IMR-90 (cell line): ENCODE data around the gene H3-3A. TPM values are rescaled to one million over a fixed set of nuclear protein-coding genes. Genes with fewer than 3 reads are reported as not detected.

Source experiments
- ATAC-seq: fragments of 200-7000 bp; cut with Tn5 transposase; 2 replicates; pipeline ENCODE4 v1.9.1; 2020; ENCODE audit warnings: low read depth, mild to moderate bottlenecking, moderate library complexity
- BruUV-seq: library from RNA; stranded (reverse); fragments of 400-500 nt; replicated peaks from 2 replicates; lab custom pipeline; 2021; lab: Mats Ljungman, UMichigan
- CTCF ChIA-PET: fragments of 300-600 bp; formaldehyde crosslinking; extraction: SDS; loops from one replicate; lab custom pipeline; 2021; ENCODE audit warnings: antibody characterized with exemption; lab: Yijun Ruan, JAX
- POLR2A ChIA-PET: fragments of 300-600 bp; sonication (Branson Sonifier 250); formaldehyde crosslinking; loops from one replicate; lab custom pipeline; 2022; ENCODE audit warnings: antibody characterized with exemption; ENCODE audit not compliant: unreplicated experiment; lab: Charles Lee
- DNase-seq: peaks from one replicate; pipeline ENCODE4 v3.0.0; 2013
- H2AFZ ChIP-seq: replicated peaks from 2 replicates; pipeline ENCODE3; 2013; ENCODE audit warnings: low read length, mild to moderate bottlenecking; ENCODE audit not compliant: poor library complexity
- H2AK5ac ChIP-seq: 2 replicates; pipeline ENCODE4 v1.6.1; 2013; ENCODE audit warnings: low read depth, low read length, inconsistent platforms
- H2AK9ac ChIP-seq: replicated peaks from 2 replicates; pipeline ENCODE3; 2013; ENCODE audit warnings: mild to moderate bottlenecking, low read depth, low read length, moderate library complexity; ENCODE audit not compliant: poor library complexity
- H2BK120ac ChIP-seq: 2 replicates; pipeline ENCODE4 v1.6.1; 2013; ENCODE audit warnings: low read depth, low read length, inconsistent platforms
- H2BK15ac ChIP-seq: 3 replicates; pipeline ENCODE4 v1.6.1; 2013; ENCODE audit warnings: low read depth, low read length, inconsistent platforms
- H2BK20ac ChIP-seq: 2 replicates; pipeline ENCODE4 v1.6.1; 2013; ENCODE audit warnings: low read depth, mild to moderate bottlenecking, inconsistent platforms, low read length, moderate library complexity
- H2BK5ac ChIP-seq: 2 replicates; pipeline ENCODE4 v1.6.1; 2013; ENCODE audit warnings: mild to moderate bottlenecking, low read depth, low read length, inconsistent platforms; ENCODE audit not compliant: poor library complexity, severe bottlenecking
- H3K14ac ChIP-seq: replicated peaks from 2 replicates; pipeline ENCODE4 v1.6.1; 2013; ENCODE audit warnings: low read depth, low read length, inconsistent platforms
- H3K18ac ChIP-seq: 2 replicates; pipeline ENCODE4 v1.6.1; 2013; ENCODE audit warnings: low read depth, low read length, control low read depth
- H3K23ac ChIP-seq: 2 replicates; pipeline ENCODE4 v1.6.1; 2013; ENCODE audit warnings: low read depth, low read length, inconsistent platforms
- H3K27ac ChIP-seq: 2 replicates; pipeline ENCODE4 v1.5.1; 2013; ENCODE audit warnings: mild to moderate bottlenecking, control low read depth, low read length; ENCODE audit not compliant: insufficient read depth
- H3K27me3 ChIP-seq: 2 replicates; pipeline ENCODE4 v1.6.1; 2013; ENCODE audit warnings: low read length; ENCODE audit not compliant: control insufficient read depth, insufficient read depth
- H3K36me3 ChIP-seq: 2 replicates; pipeline ENCODE4 v1.6.1; 2013; ENCODE audit warnings: low read length, mixed read lengths; ENCODE audit not compliant: control insufficient read depth, insufficient read depth
- H3K4ac ChIP-seq: 2 replicates; pipeline ENCODE4 v1.6.1; 2013; ENCODE audit warnings: low read depth, low read length, inconsistent platforms
- H3K4me1 ChIP-seq: 2 replicates; pipeline ENCODE4 v1.6.1; 2013; ENCODE audit warnings: low read length, mixed read lengths; ENCODE audit not compliant: control insufficient read depth, insufficient read depth
- H3K4me2 ChIP-seq: 2 replicates; pipeline ENCODE4 v1.6.1; 2013; ENCODE audit warnings: low read depth, mild to moderate bottlenecking, control low read depth, low read length, moderate library complexity
- H3K4me3 ChIP-seq: 2 replicates; pipeline ENCODE4 v1.5.1; 2013; ENCODE audit warnings: low read depth, mild to moderate bottlenecking, control low read depth, low read length, moderate library complexity; ENCODE audit not compliant: insufficient read depth
- H3K56ac ChIP-seq: 2 replicates; pipeline ENCODE4 v1.6.1; 2013; ENCODE audit warnings: low read length, inconsistent platforms; ENCODE audit not compliant: insufficient read depth; ENCODE audit errors: extremely low read depth
- H3K79me1 ChIP-seq, 2 experiments: 2 replicates each; pipeline ENCODE4 v1.6.1; 2013; ENCODE audit warnings: low read length in 2 of 2, inconsistent platforms in 1 of 2, low read depth in 1 of 2
- H3K9ac ChIP-seq: 2 replicates; pipeline ENCODE4 v1.6.1; 2013; ENCODE audit warnings: low read depth, low read length, control low read depth
- H3K9me1 ChIP-seq: 2 replicates; pipeline ENCODE4 v1.6.1; 2013; ENCODE audit warnings: low read length, inconsistent platforms; ENCODE audit not compliant: insufficient read depth
- H3K9me3 ChIP-seq: 2 replicates; pipeline ENCODE4 v1.6.1; 2013; ENCODE audit warnings: low read length; ENCODE audit not compliant: control insufficient read depth, insufficient read depth
- H4K20me1 ChIP-seq: 2 replicates; pipeline ENCODE4 v1.6.1; 2013; ENCODE audit warnings: low read length, inconsistent platforms; ENCODE audit not compliant: insufficient read depth
- H4K5ac ChIP-seq: 2 replicates; pipeline ENCODE4 v1.6.1; 2013; ENCODE audit warnings: mild to moderate bottlenecking, low read depth, low read length, control low read depth
- H4K8ac ChIP-seq, 2 experiments: 2 replicates each; pipeline ENCODE4 v1.6.1; 2013; ENCODE audit warnings: low read depth in 2 of 2, low read length in 2 of 2, control low read depth in 1 of 2, inconsistent platforms in 1 of 2
- H4K91ac ChIP-seq: 2 replicates; pipeline ENCODE4 v1.6.1; 2013; ENCODE audit warnings: low read depth, low read length, inconsistent platforms; ENCODE audit not compliant: insufficient read depth
- BHLHE40 ChIP-seq: fragments of 150-350 bp; IDR thresholded peaks from 2 replicates; pipeline ENCODE4 v1.6.1; 2016; ENCODE audit warnings: mild to moderate bottlenecking, low read depth, low read length
- CEBPB ChIP-seq: IDR thresholded peaks from 2 replicates; pipeline ENCODE4 v1.6.1; 2012; ENCODE audit warnings: low read depth, low read length, improper control_type of control experiment
- CHD1 ChIP-seq: IDR thresholded peaks from 2 replicates; pipeline ENCODE4 v1.6.1; 2012; ENCODE audit warnings: low read depth, low read length, improper control_type of control experiment
- CTCF ChIP-seq: conservative IDR thresholded peaks from 2 replicates; pipeline ENCODE4 v1.5.1; 2012; ENCODE audit warnings: mild to moderate bottlenecking, low read depth, low read length, improper control_type of control experiment
- ELK1 ChIP-seq: fragments of 150-350 bp; IDR thresholded peaks from 2 replicates; pipeline ENCODE4 v1.6.1; 2016; ENCODE audit warnings: low read depth, mild to moderate bottlenecking, low read length, moderate library complexity, borderline replicate concordance
- FOS ChIP-seq: fragments of 150-350 bp; IDR thresholded peaks from 2 replicates; pipeline ENCODE4 v1.6.1; 2016; ENCODE audit warnings: low read depth, low read length
- MAFK ChIP-seq: IDR thresholded peaks from 2 replicates; pipeline ENCODE4 v1.6.1; 2012; ENCODE audit warnings: low read depth, low read length, improper control_type of control experiment
- MAZ ChIP-seq: IDR thresholded peaks from 2 replicates; pipeline ENCODE4 v1.6.1; 2012; ENCODE audit warnings: low read depth, mild to moderate bottlenecking, low read length, improper control_type of control experiment, moderate library complexity, borderline replicate concordance
- MXI1 ChIP-seq: IDR thresholded peaks from 2 replicates; pipeline ENCODE4 v1.6.1; 2012; ENCODE audit warnings: low read depth, mild to moderate bottlenecking, low read length, moderate library complexity, borderline replicate concordance
- NFE2L2 ChIP-seq: fragments of 150-350 bp; IDR thresholded peaks from 2 replicates; pipeline ENCODE4 v1.6.1; 2016; ENCODE audit warnings: low read depth, mild to moderate bottlenecking, low read length
- POLR2A ChIP-seq: IDR thresholded peaks from 2 replicates; pipeline ENCODE4 v1.6.1; 2012; ENCODE audit warnings: mild to moderate bottlenecking, low read depth, low read length
- RAD21 ChIP-seq: IDR thresholded peaks from 2 replicates; pipeline ENCODE4 v1.6.1; 2012; ENCODE audit warnings: low read length, improper control_type of control experiment
- RCOR1 ChIP-seq: IDR thresholded peaks from 2 replicates; pipeline ENCODE4 v1.6.1; 2012; ENCODE audit warnings: mild to moderate bottlenecking, low read length, improper control_type of control experiment; ENCODE audit not compliant: insufficient replicate concordance
- RFX5 ChIP-seq: IDR thresholded peaks from 2 replicates; pipeline ENCODE4 v1.8.0; 2012; ENCODE audit warnings: low read depth, mild to moderate bottlenecking, low read length, moderate library complexity
- SMC3 ChIP-seq: fragments of 150-350 bp; IDR thresholded peaks from 2 replicates; pipeline ENCODE4 v1.6.1; 2016; ENCODE audit warnings: low read depth, mild to moderate bottlenecking, antibody characterized with exemption, low read length, moderate library complexity
- USF2 ChIP-seq: fragments of 150-350 bp; IDR thresholded peaks from 2 replicates; pipeline ENCODE4 v1.6.1; 2017; ENCODE audit warnings: mild to moderate bottlenecking, antibody characterized with exemption, low read length, low read depth
- WGBS, 2 experiments: methylation state at CpG; one replicate each; pipeline versions ENCODE4 v1.1.5 to v1.1.7; 2013; ENCODE audit warnings: missing lambda C conversion rate in 2 of 2; ENCODE audit not compliant: insufficient read length in 1 of 2; ENCODE audit errors: extremely low coverage in 2 of 2; 5-methylcytosine and 5-hydroxymethylcytosine counted together
- dilution Hi-C: fragments of 300-500 bp; cut with HindIII; formaldehyde crosslinking; loops from one replicate; pipeline ENCODE4 v1.14.3; 2018; ENCODE audit warnings: low sequenced_read_pairs; ENCODE audit not compliant: unreplicated experiment
- in situ Hi-C: fragments of 300-500 bp; cut with MboI; formaldehyde crosslinking; loops from 3 replicates; pipeline ENCODE4 v1.14.3; 2019; ENCODE audit warnings: low sequenced_read_pairs, inconsistent platforms, mixed read lengths
- intact Hi-C: fragments of 100-400 bp; cut with micrococcal nuclease; formaldehyde crosslinking; loops from 2 replicates; pipeline ENCODE4 v1.10.0; 2022
- polyA plus RNA-seq, 3 experiments: library from polyadenylated mRNA; depleted of rRNA; stranded (reverse); fragments of >200 nt; gene quantifications; 2 replicates each; pipeline ENCODE4 v1.2.3, GENCODE V29; 2012; ENCODE audit warnings: low replicate concordance in 1 of 3
- total RNA-seq: library from RNA; depleted of rRNA; stranded (reverse); fragments of >200 nt; gene quantifications from 2 replicates; pipeline ENCODE4 v1.2.3, GENCODE V29; 2012

The H3-3A gene
- total and polyA plus RNA-seq, 2 of the 4 experiments (the other 2 are of a cell fraction), result 188 to 256 TPM

- no peak overlapping the region for H2BK15ac ChIP-seq
- no peak overlapping the region for H3K4me2 ChIP-seq
- H2BK5ac ChIP-seq, result no peak overlapping the region
- H3K36me3 ChIP-seq, result no peaks in the 10 kb centered on the region
- dilution Hi-C loops, result no loop called here
- no peak overlapping the region for H4K8ac ChIP-seq
- in situ Hi-C loops, result no loop called here
- H3K4me3 ChIP-seq, result no peak overlapping the region
- no peak overlapping the region for H4K91ac ChIP-seq
- no peaks in the 10 kb centered on the region; the same call in 1 of the 2 replicates for H4K20me1 ChIP-seq
- H3K9me1 ChIP-seq, result no peaks in the 10 kb centered on the region
- no peak for ATAC-seq
- no peak overlapping the region for H3K23ac ChIP-seq
- no peak overlapping the region for H2AK5ac ChIP-seq
- H3K27me3 ChIP-seq, result peaks cover 8% of the 10 kb centered on the region
- no peak overlapping the region for H3K9ac ChIP-seq
- no peak overlapping the region for H3K56ac ChIP-seq
- no peaks in the 10 kb centered on the region for H3K9me3 ChIP-seq
- intact Hi-C loops, result no loop called here
- POLR2A ChIA-PET, result no interaction called here
- WGBS, 2 experiments, result no CpG with 5 or more reads among the region's 2 CpGs
- H2BK20ac ChIP-seq, result no peak overlapping the region
- BruUV-seq, result no TSS peak
- H3K14ac ChIP-seq, result no peak overlapping the region
- DNase-seq, result no peak
- no peak overlapping the region for H3K27ac ChIP-seq
- no peak for TF ChIP-seq NFE2L2
- no peak for TF ChIP-seq MAZ
- TF ChIP-seq MXI1, result no peak
- TF ChIP-seq RFX5, result no peak
- TF ChIP-seq SMC3, result no peak
- no peak for TF ChIP-seq MAFK
- no peak for TF ChIP-seq ELK1
- TF ChIP-seq CTCF, result no peak
- TF ChIP-seq POLR2A, result no peak
- TF ChIP-seq BHLHE40, result no peak
- no peak for TF ChIP-seq RAD21
- no peak for TF ChIP-seq USF2
- no peak for TF ChIP-seq CHD1
- TF ChIP-seq CEBPB, result no peak
- TF ChIP-seq RCOR1, result no peak
- no peak for TF ChIP-seq FOS
- no peak overlapping the region for H2AK9ac ChIP-seq
- H4K5ac ChIP-seq, result no peak overlapping the region
- no peak overlapping the region for H3K4ac ChIP-seq
- no peak overlapping the region for H3K18ac ChIP-seq
- no peak overlapping the region for H2AFZ ChIP-seq
- H3K4me1 ChIP-seq, result peaks cover 3% of the 10 kb centered on the region; the same call in 1 of the 2 replicates
- H3K79me1 ChIP-seq, result no peaks in the 10 kb centered on the region
- no peak overlapping the region for H2BK120ac ChIP-seq
- CTCF ChIA-PET, result interaction anchor here (0.9 kb wide), 1 partner anchor 10 kb away, joined by 7 read pairs; no protein-coding TSS in a partner anchor
These were observed 32.8 kb downstream of the H3-3A start for GRCh38 chr1:226095286-226095685.
